GM23338 (cell line): ENCODE results near the gene PAM16. TPM values are rescaled to one million over a fixed set of nuclear protein-coding genes. Genes with fewer than 3 reads are reported as not detected.

ENCODE experiments used
- ATAC-seq: fragments of 200-7000 bp; cut with Tn5 transposase; 3 replicates; pipeline ENCODE4 v1.9.1; 2020
- DNase-seq: peaks from one replicate; pipeline ENCODE4 v3.0.0-alpha.2; 2015; ENCODE audit warnings: low spot score
- H2AFZ ChIP-seq: fragments of 200-600 bp; sonication (generic); 2 replicates; pipeline ENCODE4 v1.8.0; 2016; ENCODE audit warnings: antibody characterized with exemption, mild to moderate bottlenecking, moderate library complexity
- H3F3A ChIP-seq: fragments of 200-600 bp; sonication (generic); replicated peaks from 2 replicates; pipeline ENCODE4 v1.8.0; 2017; ENCODE audit warnings: antibody characterized with exemption, mixed run types, low read depth
- H3K27ac ChIP-seq: fragments of 200-600 bp; sonication (generic); 2 replicates; pipeline ENCODE4 v1.6.1; 2016; ENCODE audit warnings: low read depth
- H3K27me3 ChIP-seq: fragments of 200-600 bp; sonication (generic); 2 replicates; pipeline ENCODE4 v1.8.0; 2016; ENCODE audit warnings: mild to moderate bottlenecking, mixed run types, moderate library complexity; ENCODE audit not compliant: insufficient read depth
- H3K36me3 ChIP-seq: fragments of 200-600 bp; sonication (generic); 2 replicates; pipeline ENCODE4 v1.8.0; 2016; ENCODE audit warnings: mild to moderate bottlenecking; ENCODE audit not compliant: insufficient read depth
- H3K4me1 ChIP-seq: fragments of 200-600 bp; sonication (generic); 2 replicates; pipeline ENCODE4 v1.8.0; 2016; ENCODE audit warnings: mild to moderate bottlenecking, moderate library complexity; ENCODE audit not compliant: insufficient read depth
- H3K4me2 ChIP-seq: fragments of 200-600 bp; sonication (generic); 2 replicates; pipeline ENCODE4 v1.7.1; 2017; ENCODE audit warnings: mixed run types
- H3K4me3 ChIP-seq: fragments of 200-600 bp; sonication (generic); 2 replicates; pipeline ENCODE4 v1.6.1; 2016; ENCODE audit warnings: mixed run types
- H3K79me2 ChIP-seq: fragments of 200-600 bp; sonication (generic); replicated peaks from 2 replicates; pipeline ENCODE4 v1.8.0; 2017; ENCODE audit warnings: mild to moderate bottlenecking; ENCODE audit not compliant: insufficient read depth
- H3K9me2 ChIP-seq: fragments of 200-600 bp; sonication (generic); 2 replicates; pipeline ENCODE4 v1.8.0; 2017; ENCODE audit not compliant: insufficient read depth
- H4K20me1 ChIP-seq: fragments of 200-600 bp; sonication (generic); replicated peaks from 2 replicates; pipeline ENCODE4 v1.8.0; 2017; ENCODE audit warnings: mild to moderate bottlenecking; ENCODE audit not compliant: insufficient read depth
- H3K27ac Mint-ChIP-seq: 2 replicates; pipeline ENCODE4 v1.8.0; 2020; ENCODE audit warnings: inconsistent platforms, mild to moderate bottlenecking, moderate library complexity, mixed read lengths
- H3K27me3 Mint-ChIP-seq: 3 replicates; pipeline ENCODE4 v1.8.0; 2022; ENCODE audit warnings: low read depth, mild to moderate bottlenecking, moderate library complexity, mixed read lengths, inconsistent platforms; ENCODE audit not compliant: insufficient read depth, poor library complexity
- H3K36me3 Mint-ChIP-seq: 3 replicates; pipeline ENCODE4 v1.8.0; 2021; ENCODE audit warnings: low read depth, mild to moderate bottlenecking, inconsistent platforms, moderate library complexity, mixed read lengths
- H3K4me1 Mint-ChIP-seq: 3 replicates; pipeline ENCODE4 v1.8.0; 2020; ENCODE audit warnings: mild to moderate bottlenecking, inconsistent platforms, mixed read lengths
- H3K4me3 Mint-ChIP-seq: 3 replicates; pipeline ENCODE4 v1.8.0; 2021; ENCODE audit warnings: moderate library complexity, mild to moderate bottlenecking, inconsistent platforms, mixed read lengths
- H3K9me3 Mint-ChIP-seq: 3 replicates; pipeline ENCODE4 v1.8.0; 2020; ENCODE audit warnings: moderate library complexity, mild to moderate bottlenecking, inconsistent platforms, mixed read lengths
- EZH2 ChIP-seq: fragments of 200-600 bp; sonication (generic); IDR thresholded peaks from one replicate; pipeline ENCODE4 v1.8.0; 2017; ENCODE audit warnings: antibody characterized with exemption, mild to moderate bottlenecking, low read depth; ENCODE audit not compliant: unreplicated experiment
- EZH2phosphoT487 ChIP-seq: fragments of 200-600 bp; sonication (generic); IDR thresholded peaks from one replicate; pipeline ENCODE4 v1.8.1; 2018; ENCODE audit warnings: antibody characterized with exemption; ENCODE audit not compliant: unreplicated experiment
- JUNB ChIP-seq: IDR thresholded peaks from one replicate; pipeline ENCODE4 v1.6.1; 2016; ENCODE audit warnings: antibody characterized with exemption; ENCODE audit not compliant: unreplicated experiment
- POLR2AphosphoS5 ChIP-seq: IDR thresholded peaks from 2 replicates; pipeline ENCODE4 v1.6.1; 2016; ENCODE audit warnings: antibody characterized with exemption, low read depth
- STAT1 ChIP-seq: IDR thresholded peaks from one replicate; pipeline ENCODE4 v1.6.1; 2016; ENCODE audit warnings: antibody characterized with exemption; ENCODE audit not compliant: unreplicated experiment
- ZNF331 ChIP-seq: fragments of 250-450 bp; sonication (Bioruptor Pico); IDR thresholded peaks from 2 replicates; pipeline ENCODE4 v1.5.0; 2020; ENCODE audit warnings: low read depth, mild to moderate bottlenecking, moderate library complexity
- polyA plus RNA-seq: library from polyadenylated mRNA; unstranded; fragments of >200 nt; fragmentation: Nextera tagmentation; extraction: Ambion mirVana; gene quantifications from 2 replicates; pipeline ENCODE4 v1.2.1, GENCODE V29; 2016
- total RNA-seq: library from RNA; depleted of rRNA; stranded (reverse); fragments of >200 nt; shearing (Covaris generic); gene quantifications from 2 replicates; pipeline ENCODE4 v1.2.3, GENCODE V29; 2014
- TF ChIP-seq, protein P1 (sequence below), 2 experiments: fragments of 200-600 bp in 1 of 2; sonication (generic) in 1 of 2; conservative IDR thresholded peaks; 2 replicates each; pipeline versions ENCODE4 v1.5.1 to v1.6.1; 2016 to 2017; ENCODE audit warnings: antibody characterized with exemption in 2 of 2, low read depth in 2 of 2, mild to moderate bottlenecking in 2 of 2, moderate library complexity in 1 of 2
- TF ChIP-seq, protein P2 (sequence below): IDR thresholded peaks from one replicate; pipeline ENCODE4 v1.6.1; 2018; ENCODE audit warnings: antibody characterized with exemption; ENCODE audit not compliant: unreplicated experiment
- TF ChIP-seq, protein P3 (sequence below): IDR thresholded peaks from 2 replicates; pipeline ENCODE4 v1.6.1; 2016; ENCODE audit warnings: antibody characterized with exemption

The PAM16 gene
- total and polyA plus RNA-seq, 2 experiments from 2014 or later, result 84.1 to 283 TPM

DNA sequence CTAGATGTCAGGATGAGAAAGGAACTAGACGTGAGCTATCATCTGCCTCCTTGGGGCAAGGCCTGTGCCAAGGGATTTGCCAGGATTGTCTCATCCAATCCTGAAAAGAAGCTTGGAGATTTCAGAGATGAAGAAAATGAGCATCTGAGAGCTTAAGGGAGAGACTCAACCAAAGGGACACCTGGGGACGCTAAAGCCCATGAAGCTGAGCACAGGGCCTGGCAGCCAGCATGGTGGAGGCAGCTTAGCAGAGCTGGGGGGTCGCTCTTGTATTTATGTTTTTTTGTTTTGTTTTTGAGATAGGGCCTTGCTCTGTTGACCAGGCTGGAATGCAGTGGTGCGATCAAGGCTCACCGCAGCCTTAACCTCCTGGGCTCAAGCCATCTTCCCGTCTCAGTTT is 53.6 kb downstream of the PAM16 start:
- H2AFZ ChIP-seq, result no peak overlapping the region
- no peaks in the 10 kb centered on the region for H3K79me2 ChIP-seq
- H3K27me3 Mint-ChIP-seq, result peaks cover 13% of the 10 kb centered on the region
- H3K9me3 Mint-ChIP-seq, result no peaks in the 10 kb centered on the region; the same call in 2 of the 3 replicates
- H3K4me1 ChIP-seq, result peaks cover 35% of the 10 kb centered on the region
- DNase-seq, result no peak
- ATAC-seq, result no peak
- H4K20me1 ChIP-seq, result no peaks in the 10 kb centered on the region
- H3K9me2 ChIP-seq, result no peaks in the 10 kb centered on the region
- H3K36me3 Mint-ChIP-seq, result peaks cover 12% of the 10 kb centered on the region; the same call in 2 of the 3 replicates
- H3K27me3 ChIP-seq, result no peaks in the 10 kb centered on the region
- no peak overlapping the region for H3K4me3 Mint-ChIP-seq
- H3K4me1 Mint-ChIP-seq, result peaks cover 35% of the 10 kb centered on the region
- peaks cover 27% of the 10 kb centered on the region for H3F3A ChIP-seq
- no peak overlapping the region; the same call in 1 of the 2 replicates for H3K27ac ChIP-seq
- H3K27ac Mint-ChIP-seq, result no peak overlapping the region; the same call in 1 of the 2 replicates
- no peak overlapping the region for H3K4me3 ChIP-seq
- H3K36me3 ChIP-seq, result no peaks in the 10 kb centered on the region
- no peak overlapping the region for H3K4me2 ChIP-seq
- TF ChIP-seq EZH2phosphoT487, result no peak
- TF ChIP-seq, protein P1, sequence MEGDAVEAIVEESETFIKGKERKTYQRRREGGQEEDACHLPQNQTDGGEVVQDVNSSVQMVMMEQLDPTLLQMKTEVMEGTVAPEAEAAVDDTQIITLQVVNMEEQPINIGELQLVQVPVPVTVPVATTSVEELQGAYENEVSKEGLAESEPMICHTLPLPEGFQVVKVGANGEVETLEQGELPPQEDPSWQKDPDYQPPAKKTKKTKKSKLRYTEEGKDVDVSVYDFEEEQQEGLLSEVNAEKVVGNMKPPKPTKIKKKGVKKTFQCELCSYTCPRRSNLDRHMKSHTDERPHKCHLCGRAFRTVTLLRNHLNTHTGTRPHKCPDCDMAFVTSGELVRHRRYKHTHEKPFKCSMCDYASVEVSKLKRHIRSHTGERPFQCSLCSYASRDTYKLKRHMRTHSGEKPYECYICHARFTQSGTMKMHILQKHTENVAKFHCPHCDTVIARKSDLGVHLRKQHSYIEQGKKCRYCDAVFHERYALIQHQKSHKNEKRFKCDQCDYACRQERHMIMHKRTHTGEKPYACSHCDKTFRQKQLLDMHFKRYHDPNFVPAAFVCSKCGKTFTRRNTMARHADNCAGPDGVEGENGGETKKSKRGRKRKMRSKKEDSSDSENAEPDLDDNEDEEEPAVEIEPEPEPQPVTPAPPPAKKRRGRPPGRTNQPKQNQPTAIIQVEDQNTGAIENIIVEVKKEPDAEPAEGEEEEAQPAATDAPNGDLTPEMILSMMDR (conservative IDR thresholded peaks at IDR 0.05; ENCODE audit: low read depth in 2 of 2), result peak in 1 of 2 experiments; percentile 27; a peak in 2 of 4 replicates
- TF ChIP-seq EZH2, result no peak
- TF ChIP-seq JUNB, result no peak
- no peak for TF ChIP-seq POLR2AphosphoS5
- TF ChIP-seq, protein P2, sequence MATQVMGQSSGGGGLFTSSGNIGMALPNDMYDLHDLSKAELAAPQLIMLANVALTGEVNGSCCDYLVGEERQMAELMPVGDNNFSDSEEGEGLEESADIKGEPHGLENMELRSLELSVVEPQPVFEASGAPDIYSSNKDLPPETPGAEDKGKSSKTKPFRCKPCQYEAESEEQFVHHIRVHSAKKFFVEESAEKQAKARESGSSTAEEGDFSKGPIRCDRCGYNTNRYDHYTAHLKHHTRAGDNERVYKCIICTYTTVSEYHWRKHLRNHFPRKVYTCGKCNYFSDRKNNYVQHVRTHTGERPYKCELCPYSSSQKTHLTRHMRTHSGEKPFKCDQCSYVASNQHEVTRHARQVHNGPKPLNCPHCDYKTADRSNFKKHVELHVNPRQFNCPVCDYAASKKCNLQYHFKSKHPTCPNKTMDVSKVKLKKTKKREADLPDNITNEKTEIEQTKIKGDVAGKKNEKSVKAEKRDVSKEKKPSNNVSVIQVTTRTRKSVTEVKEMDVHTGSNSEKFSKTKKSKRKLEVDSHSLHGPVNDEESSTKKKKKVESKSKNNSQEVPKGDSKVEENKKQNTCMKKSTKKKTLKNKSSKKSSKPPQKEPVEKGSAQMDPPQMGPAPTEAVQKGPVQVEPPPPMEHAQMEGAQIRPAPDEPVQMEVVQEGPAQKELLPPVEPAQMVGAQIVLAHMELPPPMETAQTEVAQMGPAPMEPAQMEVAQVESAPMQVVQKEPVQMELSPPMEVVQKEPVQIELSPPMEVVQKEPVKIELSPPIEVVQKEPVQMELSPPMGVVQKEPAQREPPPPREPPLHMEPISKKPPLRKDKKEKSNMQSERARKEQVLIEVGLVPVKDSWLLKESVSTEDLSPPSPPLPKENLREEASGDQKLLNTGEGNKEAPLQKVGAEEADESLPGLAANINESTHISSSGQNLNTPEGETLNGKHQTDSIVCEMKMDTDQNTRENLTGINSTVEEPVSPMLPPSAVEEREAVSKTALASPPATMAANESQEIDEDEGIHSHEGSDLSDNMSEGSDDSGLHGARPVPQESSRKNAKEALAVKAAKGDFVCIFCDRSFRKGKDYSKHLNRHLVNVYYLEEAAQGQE, result no peak

DNA sequence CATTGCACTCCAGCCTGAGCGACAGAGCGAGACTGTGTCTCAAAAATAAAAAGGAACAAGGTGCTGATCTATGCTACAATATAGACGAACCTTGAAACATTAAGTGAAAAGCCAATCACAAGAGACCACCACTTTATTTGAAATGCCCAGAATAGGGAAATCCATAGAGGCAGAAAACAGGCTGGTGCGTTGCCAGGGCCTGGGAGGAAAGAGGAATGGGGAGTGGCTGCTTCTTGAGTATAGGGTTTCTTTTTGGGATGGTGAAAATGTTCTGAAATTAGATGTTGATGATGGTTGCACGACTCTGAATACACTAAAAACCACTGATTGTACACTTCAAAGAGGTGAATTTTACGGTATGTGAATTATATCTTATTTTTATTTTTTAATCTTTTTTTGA is 55.5 kb downstream of the PAM16 start:
- no peaks in the 10 kb centered on the region for H3K79me2 ChIP-seq
- H3F3A ChIP-seq, result peaks cover 23% of the 10 kb centered on the region
- no peaks in the 10 kb centered on the region for H3K27me3 ChIP-seq
- Mint-ChIP-seq H3K27ac (no peak overlapping the region), H3K36me3 (peaks cover 3% of the 10 kb centered on the region; the same call in 2 of the 3 replicates), H3K4me3 (no peak overlapping the region; the same call in 2 of the 3 replicates), H3K27me3 (peaks cover 16% of the 10 kb centered on the region), H3K4me1 (peaks cover 41% of the 10 kb centered on the region), H3K9me3 (no peaks in the 10 kb centered on the region; the same call in 2 of the 3 replicates)
- H3K4me1 ChIP-seq, result peaks cover 38% of the 10 kb centered on the region
- H3K4me3 ChIP-seq, result no peak overlapping the region
- no peak overlapping the region for H3K4me2 ChIP-seq
- DNase-seq, result no peak
- TF ChIP-seq, protein P1 (conservative IDR thresholded peaks at IDR 0.05; ENCODE audit: low read depth in 2 of 2), result no peak
- TF ChIP-seq, protein P3, sequence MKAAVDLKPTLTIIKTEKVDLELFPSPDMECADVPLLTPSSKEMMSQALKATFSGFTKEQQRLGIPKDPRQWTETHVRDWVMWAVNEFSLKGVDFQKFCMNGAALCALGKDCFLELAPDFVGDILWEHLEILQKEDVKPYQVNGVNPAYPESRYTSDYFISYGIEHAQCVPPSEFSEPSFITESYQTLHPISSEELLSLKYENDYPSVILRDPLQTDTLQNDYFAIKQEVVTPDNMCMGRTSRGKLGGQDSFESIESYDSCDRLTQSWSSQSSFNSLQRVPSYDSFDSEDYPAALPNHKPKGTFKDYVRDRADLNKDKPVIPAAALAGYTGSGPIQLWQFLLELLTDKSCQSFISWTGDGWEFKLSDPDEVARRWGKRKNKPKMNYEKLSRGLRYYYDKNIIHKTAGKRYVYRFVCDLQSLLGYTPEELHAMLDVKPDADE, result no peak
- TF ChIP-seq STAT1, result no peak
- TF ChIP-seq ZNF331, result no peak
- ATAC-seq, result no peak
- no peak overlapping the region for H2AFZ ChIP-seq
- no peak overlapping the region; the same call in 1 of the 2 replicates for H3K27ac ChIP-seq
- no peaks in the 10 kb centered on the region for H4K20me1 ChIP-seq
- no peaks in the 10 kb centered on the region for H3K9me2 ChIP-seq
- H3K36me3 ChIP-seq, result no peaks in the 10 kb centered on the region
